22Rv1 (cell line): ENCODE results near the gene SEMA3E.

Experiments used
- ZFX ChIP-seq: fragments of 450-650 bp; IDR thresholded peaks from 2 replicates; pipeline ENCODE4 v1.6.1; 2017; ENCODE audit warnings: antibody characterized with exemption, borderline replicate concordance
- TF ChIP-seq, protein P1 (sequence below): fragments of 450-650 bp; IDR thresholded peaks from 2 replicates; pipeline ENCODE4 v1.5.1; 2017; ENCODE audit warnings: mild to moderate bottlenecking

- TF ChIP-seq, protein P1, sequence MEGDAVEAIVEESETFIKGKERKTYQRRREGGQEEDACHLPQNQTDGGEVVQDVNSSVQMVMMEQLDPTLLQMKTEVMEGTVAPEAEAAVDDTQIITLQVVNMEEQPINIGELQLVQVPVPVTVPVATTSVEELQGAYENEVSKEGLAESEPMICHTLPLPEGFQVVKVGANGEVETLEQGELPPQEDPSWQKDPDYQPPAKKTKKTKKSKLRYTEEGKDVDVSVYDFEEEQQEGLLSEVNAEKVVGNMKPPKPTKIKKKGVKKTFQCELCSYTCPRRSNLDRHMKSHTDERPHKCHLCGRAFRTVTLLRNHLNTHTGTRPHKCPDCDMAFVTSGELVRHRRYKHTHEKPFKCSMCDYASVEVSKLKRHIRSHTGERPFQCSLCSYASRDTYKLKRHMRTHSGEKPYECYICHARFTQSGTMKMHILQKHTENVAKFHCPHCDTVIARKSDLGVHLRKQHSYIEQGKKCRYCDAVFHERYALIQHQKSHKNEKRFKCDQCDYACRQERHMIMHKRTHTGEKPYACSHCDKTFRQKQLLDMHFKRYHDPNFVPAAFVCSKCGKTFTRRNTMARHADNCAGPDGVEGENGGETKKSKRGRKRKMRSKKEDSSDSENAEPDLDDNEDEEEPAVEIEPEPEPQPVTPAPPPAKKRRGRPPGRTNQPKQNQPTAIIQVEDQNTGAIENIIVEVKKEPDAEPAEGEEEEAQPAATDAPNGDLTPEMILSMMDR = no peak
- TF ChIP-seq ZFX = no peak
Measured at GRCh38 chr7:83326223-83326622, 322.7 kb downstream of the SEMA3E start.
